Liver (tissue), 9 donors: ENCODE measurements around the gene CEACAM6. TPM values are rescaled to one million over a fixed set of nuclear protein-coding genes. Genes with fewer than 3 reads are reported as not detected.
A peak's percentile ranks its signal among the peaks of the same experiment; 100 is the strongest.
"Not testable (repeated sequence)": the region's sequence is repeated elsewhere in the genome, so short reads cannot be mapped to it uniquely, and the experiment has no call there.

ENCODE experiments used
- DNase-seq: peaks from one replicate; pipeline ENCODE4 v3.0.0-alpha.2; 2017; ENCODE audit warnings: low spot score
- H3K27ac ChIP-seq, 2 donors: one replicate each; pipeline ENCODE4 v1.7.0; 2013; ENCODE audit warnings: inconsistent platforms in 2 of 2, low read length in 2 of 2, control low read depth in 1 of 2, low read depth in 1 of 2, mild to moderate bottlenecking in 1 of 2
- H3K27me3 ChIP-seq, 4 donors: one replicate each; pipeline versions ENCODE4 v1.6.1 to v1.7.0; 2013; ENCODE audit warnings: low read length in 3 of 4, inconsistent platforms in 1 of 4, mild to moderate bottlenecking in 1 of 4, moderate library complexity in 1 of 4; ENCODE audit not compliant: control insufficient read depth in 4 of 4, insufficient read depth in 4 of 4
- H3K36me3 ChIP-seq, 4 donors: one replicate each; pipeline versions ENCODE4 v1.6.1 to v1.7.0; 2013; ENCODE audit warnings: low read length in 3 of 4, mild to moderate bottlenecking in 3 of 4, low read depth in 1 of 4, moderate library complexity in 1 of 4; ENCODE audit not compliant: control insufficient read depth in 4 of 4, insufficient read depth in 3 of 4
- H3K4me1 ChIP-seq, 4 donors: one replicate each; pipeline versions ENCODE4 v1.6.1 to v1.7.0; 2013; ENCODE audit warnings: low read length in 3 of 4, mild to moderate bottlenecking in 3 of 4, moderate library complexity in 1 of 4; ENCODE audit not compliant: control insufficient read depth in 4 of 4, insufficient read depth in 4 of 4
- H3K4me3 ChIP-seq, 3 donors: one replicate each; pipeline versions ENCODE4 v1.6.1 to v1.7.0; 2013; ENCODE audit warnings: low read length in 3 of 3, control low read depth in 1 of 3, low read depth in 1 of 3, mild to moderate bottlenecking in 1 of 3
- H3K9ac ChIP-seq, 2 donors: one replicate each; pipeline ENCODE4 v1.7.0; 2013; ENCODE audit warnings: low read length in 2 of 2, mild to moderate bottlenecking in 2 of 2, moderate library complexity in 2 of 2, control low read depth in 1 of 2, low read depth in 1 of 2
- H3K9me3 ChIP-seq, 4 donors: one replicate each; pipeline versions ENCODE4 v1.6.1 to v1.7.0; 2013; ENCODE audit warnings: low read length in 3 of 4; ENCODE audit not compliant: control insufficient read depth in 4 of 4
- CTCF ChIP-seq: fragments of 150-350 bp; IDR thresholded peaks from 2 replicates; pipeline ENCODE4 v1.5.1; 2017; ENCODE audit warnings: improper control_type of control experiment, low read depth, low read length; ENCODE audit not compliant: missing input control
- EGR1 ChIP-seq, 2 donors: IDR thresholded peaks; 2 replicates each; pipeline ENCODE4 v1.6.1; 2016 to 2018; ENCODE audit warnings: antibody characterized with exemption in 2 of 2, low read depth in 2 of 2
- FOXA2 ChIP-seq: IDR thresholded peaks from 2 replicates; pipeline ENCODE4 v1.6.1; 2016; ENCODE audit warnings: antibody characterized with exemption
- GABPA ChIP-seq, 2 donors: IDR thresholded peaks in 1 of 2; conservative IDR thresholded peaks in 1 of 2; 2 replicates each; pipeline ENCODE4 v1.6.1; 2016; ENCODE audit warnings: antibody characterized with exemption in 2 of 2, mild to moderate bottlenecking in 1 of 2, moderate library complexity in 1 of 2
- JUND ChIP-seq, 2 donors: IDR thresholded peaks; 2 replicates each; pipeline ENCODE4 v1.6.1; 2016; ENCODE audit warnings: antibody characterized with exemption in 2 of 2
- MAX ChIP-seq: IDR thresholded peaks from 2 replicates; pipeline ENCODE4 v1.6.1; 2016; ENCODE audit warnings: antibody characterized with exemption
- RAD21 ChIP-seq, 2 donors: IDR thresholded peaks; 2 replicates each; pipeline ENCODE4 v1.6.1; 2016; ENCODE audit warnings: antibody characterized with exemption in 2 of 2, mild to moderate bottlenecking in 2 of 2
- RXRA ChIP-seq, 2 donors: IDR thresholded peaks; 2 replicates each; pipeline ENCODE4 v1.6.1; 2017 to 2018; ENCODE audit warnings: antibody characterized with exemption in 2 of 2, mild to moderate bottlenecking in 1 of 2
- WGBS: extraction: QIAGEN DNeasy Blood & Tissue Kit; methylation state at CpG from one replicate; pipeline ENCODE4 v1.1.7; 2013; 5-methylcytosine and 5-hydroxymethylcytosine counted together
- polyA plus RNA-seq, 2 donors: library from polyadenylated mRNA; stranded (reverse) in 1 of 2; unstranded in 1 of 2; fragments of 200-250 nt in 1 of 2; fragments of >200 nt in 1 of 2; fragmentation: Nextera tagmentation in 1 of 2; extraction: Ambion mirVana in 1 of 2; gene quantifications; one replicate each; pipeline versions ENCODE4 v1.2.1 to v1.2.3, GENCODE V29; 2013 to 2015
- total RNA-seq, 2 donors: library from RNA; depleted of rRNA; stranded (reverse); fragments of >200 nt; gene quantifications; one replicate each; pipeline ENCODE4 v1.2.3, GENCODE V29; 2014
- TF ChIP-seq, protein P1 (sequence below): IDR thresholded peaks from 2 replicates; pipeline ENCODE4 v1.6.1; 2016; ENCODE audit warnings: antibody characterized with exemption
- donor health status: healthy.
- donor health status: healthy.
- donor health status: healthy.
- donor health status: healthy.
- donor health status: healthy.

The CEACAM6 gene
- total and polyA plus RNA-seq, 4 donors, result 0.08 to 2.4 (median 0.28) TPM; not detected in 1

DNA sequence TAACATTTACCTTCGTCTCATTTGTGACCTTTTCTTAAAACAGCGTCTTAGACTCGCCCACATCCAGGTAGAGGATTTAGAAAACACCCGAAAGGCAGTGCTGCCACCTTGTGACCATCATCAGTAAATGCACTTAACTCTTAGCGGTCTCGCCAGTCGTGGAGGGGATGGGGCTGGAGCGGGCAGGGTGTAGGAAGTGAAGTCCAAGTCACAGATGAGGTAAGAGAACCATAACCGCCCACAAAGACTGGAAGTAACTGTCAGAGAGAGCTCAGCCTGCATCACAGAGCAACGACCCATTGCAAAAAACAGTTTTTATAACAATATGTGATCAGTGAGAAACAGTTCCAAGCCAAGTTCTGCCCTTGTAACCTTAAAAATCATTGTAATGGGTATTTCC lies 30.3 kb downstream of the CEACAM6 start:
- TF ChIP-seq JUND (IDR thresholded peaks at IDR 0.05) (no peak), EGR1 (IDR thresholded peaks at IDR 0.05; ENCODE audit: low read depth in 2 of 2) (no peak), MAX (no peak), GABPA (IDR thresholded peaks at IDR 0.05 in 1 of 2, conservative IDR thresholded peaks at IDR 0.05 in 1 of 2) (no peak), RXRA (IDR thresholded peaks at IDR 0.05) (no peak), RAD21 (IDR thresholded peaks at IDR 0.05) (peak; percentile 70 to 79), FOXA2 (no peak), CTCF (peak; percentile 57)
- H3K4me1 ChIP-seq, result no peaks in the 10 kb centered on the region
- peaks cover 0 to 24% (median 1%) of the 10 kb centered on the region in 4 donors for H3K27me3 ChIP-seq
- peak; percentile 42 for DNase-seq
- H3K9ac ChIP-seq, result no peak overlapping the region
- under 1% methylated on average over 10 of the region's 10 CpGs for WGBS
- H3K4me3 ChIP-seq, result no peak overlapping the region
- no peaks in the 10 kb centered on the region for H3K36me3 ChIP-seq
- no peaks in the 10 kb centered on the region for H3K9me3 ChIP-seq
- H3K27ac ChIP-seq, result no peak overlapping the region

DNA sequence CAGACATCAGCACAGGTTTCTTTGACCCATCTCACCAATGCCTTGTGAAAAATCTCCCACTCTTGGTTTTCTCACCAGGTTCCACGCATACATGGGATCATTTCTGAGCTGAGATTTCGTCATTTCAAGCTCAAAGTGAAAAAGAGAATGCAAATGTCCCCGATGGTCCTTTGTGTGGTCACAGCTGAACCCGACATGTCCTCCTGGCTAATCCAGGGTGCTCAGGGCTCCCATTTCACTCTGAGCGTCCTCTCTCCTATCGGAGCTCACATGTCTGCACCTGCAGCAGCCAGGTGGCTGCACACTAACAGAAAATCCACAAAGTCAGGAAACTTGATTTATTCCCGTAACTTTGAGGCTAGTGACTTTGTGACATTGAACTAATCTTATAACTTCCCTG lies 31.7 kb downstream of the CEACAM6 start:
- Histone ChIP-seq H3K4me1 (no peaks in the 10 kb centered on the region), H3K36me3 (no peaks in the 10 kb centered on the region), H3K27ac (no peak overlapping the region), H3K9me3 (no peaks in the 10 kb centered on the region), H3K27me3 (peaks cover 0 to 20% (median 1%) of the 10 kb centered on the region in 4 donors), H3K9ac (no peak overlapping the region), H3K4me3 (no peak overlapping the region)
- DNase-seq, result no peak
- WGBS, result 53% methylated on average over 7 of the region's 7 CpGs
- no peak for TF ChIP-seq JUND (IDR thresholded peaks at IDR 0.05)
- TF ChIP-seq, protein P1, sequence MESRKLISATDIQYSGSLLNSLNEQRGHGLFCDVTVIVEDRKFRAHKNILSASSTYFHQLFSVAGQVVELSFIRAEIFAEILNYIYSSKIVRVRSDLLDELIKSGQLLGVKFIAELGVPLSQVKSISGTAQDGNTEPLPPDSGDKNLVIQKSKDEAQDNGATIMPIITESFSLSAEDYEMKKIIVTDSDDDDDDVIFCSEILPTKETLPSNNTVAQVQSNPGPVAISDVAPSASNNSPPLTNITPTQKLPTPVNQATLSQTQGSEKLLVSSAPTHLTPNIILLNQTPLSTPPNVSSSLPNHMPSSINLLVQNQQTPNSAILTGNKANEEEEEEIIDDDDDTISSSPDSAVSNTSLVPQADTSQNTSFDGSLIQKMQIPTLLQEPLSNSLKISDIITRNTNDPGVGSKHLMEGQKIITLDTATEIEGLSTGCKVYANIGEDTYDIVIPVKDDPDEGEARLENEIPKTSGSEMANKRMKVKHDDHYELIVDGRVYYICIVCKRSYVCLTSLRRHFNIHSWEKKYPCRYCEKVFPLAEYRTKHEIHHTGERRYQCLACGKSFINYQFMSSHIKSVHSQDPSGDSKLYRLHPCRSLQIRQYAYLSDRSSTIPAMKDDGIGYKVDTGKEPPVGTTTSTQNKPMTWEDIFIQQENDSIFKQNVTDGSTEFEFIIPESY, result no peak
- no peak for TF ChIP-seq GABPA (IDR thresholded peaks at IDR 0.05 in 1 of 2, conservative IDR thresholded peaks at IDR 0.05 in 1 of 2)

GRCh38 chr19:41788518-41788917 lies 33.2 kb downstream of the CEACAM6 start:
- WGBS, result no CpG with 5 or more reads among the region's 1 CpG
- not testable (repeated sequence) for H3K4me1 ChIP-seq, H3K9ac ChIP-seq, H3K9me3 ChIP-seq, H3K27ac ChIP-seq, H3K36me3 ChIP-seq, DNase-seq, H3K4me3 ChIP-seq
- H3K27me3 ChIP-seq, result peaks cover 0 to 26% (median 1%) of the 10 kb centered on the region in 4 donors

DNA sequence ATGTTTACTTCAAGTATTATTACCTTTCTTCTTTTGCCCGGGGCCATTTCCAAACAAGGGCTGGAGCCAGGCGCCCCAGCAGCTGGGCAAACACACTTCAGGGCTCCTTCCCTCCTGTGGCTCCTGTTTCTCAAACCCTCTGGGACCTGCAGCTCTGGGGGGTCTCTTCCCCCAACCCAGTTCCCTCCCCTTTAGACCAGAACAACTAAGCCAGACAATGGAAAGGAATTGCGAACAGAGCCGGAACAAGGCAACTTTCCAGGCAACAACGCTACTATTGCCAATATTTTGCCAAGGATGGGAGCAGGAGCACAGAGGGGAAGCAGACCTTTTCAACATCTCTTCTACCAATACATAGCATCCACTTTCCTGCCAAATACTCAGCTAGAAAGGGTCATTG lies 33.7 kb downstream of the CEACAM6 start:
- H3K36me3 ChIP-seq, H3K4me1 ChIP-seq, DNase-seq, H3K27ac ChIP-seq, H3K9me3 ChIP-seq, H3K9ac ChIP-seq, H3K4me3 ChIP-seq: not testable (repeated sequence)
- 67% methylated on average over 3 of the region's 5 CpGs for WGBS
- H3K27me3 ChIP-seq, result peaks cover 0 to 25% (median 1%) of the 10 kb centered on the region in 4 donors
